GM18873 (cell line): ENCODE data around the gene TMEM164.

Source experiments
- ATAC-seq: cut with Tn5 transposase; IDR thresholded peaks from one replicate; pipeline ENCODE4 v1.9.1; 2021; ENCODE audit warnings: mild to moderate bottlenecking, moderate library complexity, moderate number of reproducible peaks; ENCODE audit not compliant: unreplicated experiment, low FRiP score

TMEM164 gene

DNA sequence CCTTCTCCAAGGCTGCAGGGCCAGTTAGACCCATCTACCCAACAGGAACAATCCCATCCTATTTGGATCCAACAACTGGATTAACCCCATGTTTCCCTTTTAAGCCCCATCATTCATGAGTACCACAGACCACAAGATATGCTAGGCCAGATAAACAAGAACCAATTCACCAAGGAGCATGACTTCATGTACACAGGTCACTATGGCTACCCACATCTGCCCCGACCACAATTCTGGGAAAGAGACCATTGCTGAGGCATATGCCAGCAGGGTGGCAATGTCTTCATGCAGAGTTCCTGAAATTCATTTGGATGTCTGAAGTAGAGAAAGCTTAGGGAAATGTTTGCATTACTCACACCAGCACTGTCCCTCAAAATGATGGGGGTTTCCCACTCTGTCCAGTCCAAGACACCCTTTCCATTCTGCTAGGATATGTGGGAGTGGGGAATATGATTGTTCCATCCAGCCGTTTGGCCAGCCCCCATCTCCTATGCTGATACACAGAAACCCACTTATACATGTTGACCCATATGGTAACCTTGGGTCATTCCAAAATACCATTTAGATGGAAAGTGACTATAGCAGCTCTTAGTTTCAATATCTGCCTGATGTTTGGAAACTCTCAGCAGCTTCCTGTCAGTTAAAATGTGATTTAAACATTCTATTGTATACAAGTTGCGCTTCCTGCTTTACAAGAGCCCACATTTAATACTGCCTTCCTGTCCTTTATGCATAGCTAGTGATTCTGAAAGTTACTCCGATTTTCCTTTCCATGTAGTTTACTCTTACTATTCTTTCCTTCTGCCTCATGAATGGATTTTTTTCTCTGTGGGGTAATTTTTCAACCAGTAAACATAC is 186.0 kb downstream of the TMEM164 start:
- no peak for ATAC-seq

- ATAC-seq: no peak
These were observed 189.6 kb downstream of the TMEM164 start for GRCh38 chrX:110192516-110192915.

DNA sequence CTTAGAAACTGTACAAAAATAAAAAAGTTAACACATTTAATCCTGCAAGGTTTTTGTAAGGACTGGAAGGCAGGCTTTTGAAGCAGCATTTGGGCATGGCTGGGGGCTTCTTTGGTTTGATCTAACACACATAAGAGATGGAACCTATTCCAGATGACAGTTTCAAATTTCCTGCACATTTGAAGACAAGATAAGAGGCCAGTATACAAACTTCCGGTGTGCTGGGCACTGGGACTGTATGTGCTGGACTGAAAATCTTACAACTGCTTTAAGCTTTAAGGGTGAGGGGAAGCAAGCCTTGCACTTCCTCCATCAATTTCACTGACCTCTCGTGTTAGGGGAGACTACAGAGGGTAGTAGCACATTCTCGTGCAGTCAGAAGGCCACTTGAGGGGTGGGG is 192.1 kb downstream of the TMEM164 start:
- ATAC-seq: no peak

- ATAC-seq: no peak
These were observed 198.9 kb downstream of the TMEM164 start for GRCh38 chrX:110201799-110202198.

- ATAC-seq: no peak
These were observed 202.1 kb downstream of the TMEM164 start for GRCh38 chrX:110204986-110205385.

- ATAC-seq: no peak
These were observed 205.2 kb downstream of the TMEM164 start for GRCh38 chrX:110208092-110208491.

DNA sequence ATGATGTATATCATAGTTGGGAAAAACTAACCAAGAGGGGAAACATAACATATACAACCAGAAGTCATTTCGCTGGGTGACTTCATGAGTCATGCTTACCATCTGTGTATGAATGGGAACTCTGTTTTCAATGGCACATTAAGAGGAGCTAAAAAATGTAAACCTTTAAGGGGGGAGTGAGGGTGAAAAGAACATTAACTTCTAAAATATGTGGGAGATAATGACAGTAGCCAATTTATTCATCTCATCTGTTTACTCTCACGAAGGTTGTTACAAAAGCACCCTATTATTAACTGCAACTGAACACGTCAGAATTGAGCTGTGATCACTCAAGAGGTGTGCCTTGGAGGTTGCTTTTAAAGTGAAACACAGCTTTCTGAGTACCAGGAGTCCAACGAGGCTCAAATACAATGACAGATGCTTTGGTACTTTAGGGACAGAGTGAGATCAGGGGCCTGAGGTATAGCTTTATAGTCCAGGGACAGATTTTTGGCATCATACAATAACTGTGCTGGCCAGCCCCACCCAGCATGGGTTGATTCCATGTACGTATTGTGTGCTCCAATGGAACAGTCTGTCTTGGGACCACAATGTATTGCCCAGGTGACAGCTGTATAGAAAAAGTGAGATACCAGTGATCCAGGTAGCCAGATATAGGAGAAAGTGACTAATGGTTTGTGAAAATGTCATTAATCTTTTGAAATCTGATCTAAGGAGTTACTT is 207.7 kb downstream of the TMEM164 start:
- ATAC-seq: no peak

DNA sequence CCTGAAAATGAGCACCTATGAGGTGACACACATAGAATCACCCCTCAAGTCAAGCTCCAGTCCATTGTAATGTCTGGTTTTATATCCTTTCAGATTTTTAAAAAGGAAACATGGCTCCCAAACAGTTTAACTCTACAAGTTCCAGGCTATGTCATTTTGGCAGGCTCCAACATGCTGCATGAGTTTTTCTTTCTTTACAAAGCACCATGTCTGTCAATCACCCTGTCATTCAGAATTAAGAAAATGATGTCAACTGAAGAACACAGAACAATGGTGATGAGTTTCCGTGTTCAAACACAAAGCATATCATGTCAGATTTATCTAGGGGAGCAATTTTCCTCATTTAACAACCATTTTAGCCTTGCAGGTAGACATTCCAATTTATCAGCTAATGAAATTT is 208.4 kb downstream of the TMEM164 start:
- no peak for ATAC-seq

DNA sequence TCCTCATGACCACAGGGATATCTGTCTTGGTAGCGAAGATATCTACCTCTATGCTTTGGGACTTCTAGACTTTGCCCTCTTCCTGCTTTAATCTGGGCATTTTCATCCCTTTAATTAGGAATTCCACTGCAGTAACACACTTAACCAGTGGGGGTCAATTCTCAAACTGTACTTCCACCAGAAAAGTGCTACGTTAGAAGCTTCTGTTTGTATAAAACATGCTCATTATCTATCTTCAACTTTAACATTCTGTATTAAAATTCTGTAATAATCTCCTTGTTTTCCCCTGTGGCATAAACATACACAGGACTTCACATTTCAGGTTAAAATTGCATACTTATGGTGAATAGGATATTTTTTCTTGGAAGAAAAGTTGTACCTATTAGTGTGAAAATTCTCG is 209.4 kb downstream of the TMEM164 start:
- no peak for ATAC-seq

- ATAC-seq: no peak
These were observed 210.3 kb downstream of the TMEM164 start for GRCh38 chrX:110213183-110213582.

DNA sequence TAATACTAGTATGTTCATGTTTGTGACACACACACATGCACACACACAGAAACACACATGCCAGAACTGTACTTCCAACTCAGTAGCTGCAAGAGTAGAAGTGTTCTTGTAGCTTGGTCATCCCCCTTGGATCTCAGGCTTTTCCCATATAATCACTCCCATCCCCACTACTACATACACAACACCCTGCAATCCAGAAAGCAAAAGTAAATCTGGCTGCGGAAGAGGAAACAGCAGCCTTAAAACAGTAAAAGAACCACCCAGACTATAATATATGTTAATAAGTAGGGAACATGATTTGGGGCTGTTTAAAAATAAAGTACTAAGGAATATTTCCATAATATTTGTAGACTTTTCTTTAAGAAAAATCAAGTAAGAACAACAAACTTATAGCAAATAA is 211.8 kb downstream of the TMEM164 start:
- no peak for ATAC-seq

GRCh38 chrX:110215411-110215810 is 212.5 kb downstream of the TMEM164 start:
- no peak for ATAC-seq

DNA sequence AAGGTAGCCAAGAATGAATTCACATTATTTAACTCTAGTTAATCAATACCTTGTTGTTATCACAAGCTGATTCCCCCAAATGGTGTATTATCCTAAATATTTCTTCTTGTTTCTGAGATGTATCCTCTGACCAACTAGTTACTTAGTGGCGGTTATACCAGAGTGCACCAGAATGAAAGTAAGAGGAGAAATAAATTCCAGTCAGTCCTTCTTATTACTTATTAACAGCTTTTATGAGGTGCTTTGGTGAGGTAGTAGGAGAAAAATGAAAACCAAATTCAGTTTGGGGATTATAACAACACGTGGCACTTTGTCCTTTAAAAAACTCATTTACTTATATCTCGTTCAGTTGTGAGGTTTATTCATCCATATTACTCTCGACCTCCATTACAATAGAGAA is 213.1 kb downstream of the TMEM164 start:
- no peak for ATAC-seq

DNA sequence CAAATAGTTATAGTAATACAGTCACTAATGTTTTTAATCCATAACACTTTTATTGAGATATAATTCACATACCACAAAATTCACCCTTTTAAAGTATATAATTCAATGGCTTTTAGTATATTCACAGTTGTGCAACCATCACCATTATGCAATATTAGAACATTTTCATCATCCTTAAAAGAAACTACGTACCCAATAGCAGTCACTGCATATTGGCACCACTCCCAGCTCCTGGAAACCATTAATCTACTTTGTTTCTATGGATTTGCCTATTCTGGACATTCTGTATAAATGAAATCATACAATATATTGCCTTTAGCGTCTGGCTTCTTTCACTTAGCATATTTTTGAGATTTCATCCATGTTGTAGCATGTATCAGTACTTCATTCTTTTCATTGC is 215.7 kb downstream of the TMEM164 start:
- no peak for ATAC-seq

- no peak for ATAC-seq
These were observed 217.0 kb downstream of the TMEM164 start for GRCh38 chrX:110219920-110220319.

GRCh38 chrX:110222497-110223257 is 219.8 kb downstream of the TMEM164 start:
- ATAC-seq: no peak

GRCh38 chrX:110224926-110225617 is 222.2 kb downstream of the TMEM164 start:
- no peak for ATAC-seq

- ATAC-seq: no peak
These were observed 224.0 kb downstream of the TMEM164 start for GRCh38 chrX:110226931-110227330.
